GM23338 (cell line): Measurements from ENCODE around the gene BMX. TPM values are rescaled to one million over a fixed set of nuclear protein-coding genes. Genes with fewer than 3 reads are reported as not detected.

Experiments used
- ATAC-seq: fragments of 200-7000 bp; cut with Tn5 transposase; 3 replicates; pipeline ENCODE4 v1.9.1; 2020
- DNase-seq: peaks from one replicate; pipeline ENCODE4 v3.0.0-alpha.2; 2015; ENCODE audit warnings: low spot score
- H2AFZ ChIP-seq: fragments of 200-600 bp; sonication (generic); 2 replicates; pipeline ENCODE4 v1.8.0; 2016; ENCODE audit warnings: antibody characterized with exemption, mild to moderate bottlenecking, moderate library complexity
- H3F3A ChIP-seq: fragments of 200-600 bp; sonication (generic); replicated peaks from 2 replicates; pipeline ENCODE4 v1.8.0; 2017; ENCODE audit warnings: antibody characterized with exemption, mixed run types, low read depth
- H3K27ac ChIP-seq: fragments of 200-600 bp; sonication (generic); 2 replicates; pipeline ENCODE4 v1.6.1; 2016; ENCODE audit warnings: low read depth
- H3K27me3 ChIP-seq: fragments of 200-600 bp; sonication (generic); 2 replicates; pipeline ENCODE4 v1.8.0; 2016; ENCODE audit warnings: mild to moderate bottlenecking, mixed run types, moderate library complexity; ENCODE audit not compliant: insufficient read depth
- H3K36me3 ChIP-seq: fragments of 200-600 bp; sonication (generic); 2 replicates; pipeline ENCODE4 v1.8.0; 2016; ENCODE audit warnings: mild to moderate bottlenecking; ENCODE audit not compliant: insufficient read depth
- H3K4me1 ChIP-seq: fragments of 200-600 bp; sonication (generic); 2 replicates; pipeline ENCODE4 v1.8.0; 2016; ENCODE audit warnings: mild to moderate bottlenecking, moderate library complexity; ENCODE audit not compliant: insufficient read depth
- H3K4me2 ChIP-seq: fragments of 200-600 bp; sonication (generic); 2 replicates; pipeline ENCODE4 v1.7.1; 2017; ENCODE audit warnings: mixed run types
- H3K4me3 ChIP-seq: fragments of 200-600 bp; sonication (generic); 2 replicates; pipeline ENCODE4 v1.6.1; 2016; ENCODE audit warnings: mixed run types
- H3K79me2 ChIP-seq: fragments of 200-600 bp; sonication (generic); replicated peaks from 2 replicates; pipeline ENCODE4 v1.8.0; 2017; ENCODE audit warnings: mild to moderate bottlenecking; ENCODE audit not compliant: insufficient read depth
- H3K9me2 ChIP-seq: fragments of 200-600 bp; sonication (generic); 2 replicates; pipeline ENCODE4 v1.8.0; 2017; ENCODE audit not compliant: insufficient read depth
- H4K20me1 ChIP-seq: fragments of 200-600 bp; sonication (generic); replicated peaks from 2 replicates; pipeline ENCODE4 v1.8.0; 2017; ENCODE audit warnings: mild to moderate bottlenecking; ENCODE audit not compliant: insufficient read depth
- H3K27ac Mint-ChIP-seq: 2 replicates; pipeline ENCODE4 v1.8.0; 2020; ENCODE audit warnings: inconsistent platforms, mild to moderate bottlenecking, moderate library complexity, mixed read lengths
- H3K27me3 Mint-ChIP-seq: 3 replicates; pipeline ENCODE4 v1.8.0; 2022; ENCODE audit warnings: low read depth, mild to moderate bottlenecking, moderate library complexity, mixed read lengths, inconsistent platforms; ENCODE audit not compliant: insufficient read depth, poor library complexity
- H3K36me3 Mint-ChIP-seq: 3 replicates; pipeline ENCODE4 v1.8.0; 2021; ENCODE audit warnings: low read depth, mild to moderate bottlenecking, inconsistent platforms, moderate library complexity, mixed read lengths
- H3K4me1 Mint-ChIP-seq: 3 replicates; pipeline ENCODE4 v1.8.0; 2020; ENCODE audit warnings: mild to moderate bottlenecking, inconsistent platforms, mixed read lengths
- H3K4me3 Mint-ChIP-seq: 3 replicates; pipeline ENCODE4 v1.8.0; 2021; ENCODE audit warnings: moderate library complexity, mild to moderate bottlenecking, inconsistent platforms, mixed read lengths
- H3K9me3 Mint-ChIP-seq: 3 replicates; pipeline ENCODE4 v1.8.0; 2020; ENCODE audit warnings: moderate library complexity, mild to moderate bottlenecking, inconsistent platforms, mixed read lengths
- EZH2 ChIP-seq: fragments of 200-600 bp; sonication (generic); IDR thresholded peaks from one replicate; pipeline ENCODE4 v1.8.0; 2017; ENCODE audit warnings: antibody characterized with exemption, mild to moderate bottlenecking, low read depth; ENCODE audit not compliant: unreplicated experiment
- JUNB ChIP-seq: IDR thresholded peaks from one replicate; pipeline ENCODE4 v1.6.1; 2016; ENCODE audit warnings: antibody characterized with exemption; ENCODE audit not compliant: unreplicated experiment
- NANOG ChIP-seq: IDR thresholded peaks from 2 replicates; pipeline ENCODE4 v1.6.1; 2016; ENCODE audit warnings: antibody characterized with exemption, borderline replicate concordance
- POLR2AphosphoS5 ChIP-seq: IDR thresholded peaks from 2 replicates; pipeline ENCODE4 v1.6.1; 2016; ENCODE audit warnings: antibody characterized with exemption, low read depth
- STAT1 ChIP-seq: IDR thresholded peaks from one replicate; pipeline ENCODE4 v1.6.1; 2016; ENCODE audit warnings: antibody characterized with exemption; ENCODE audit not compliant: unreplicated experiment
- ZNF114 ChIP-seq: fragments of 250-450 bp; sonication (Bioruptor Pico); IDR thresholded peaks from 2 replicates; pipeline ENCODE4 v1.5.0; 2020; ENCODE audit warnings: mild to moderate bottlenecking, moderate library complexity
- ZNF331 ChIP-seq: fragments of 250-450 bp; sonication (Bioruptor Pico); IDR thresholded peaks from 2 replicates; pipeline ENCODE4 v1.5.0; 2020; ENCODE audit warnings: low read depth, mild to moderate bottlenecking, moderate library complexity
- polyA plus RNA-seq: library from polyadenylated mRNA; unstranded; fragments of >200 nt; fragmentation: Nextera tagmentation; extraction: Ambion mirVana; gene quantifications from 2 replicates; pipeline ENCODE4 v1.2.1, GENCODE V29; 2016
- total RNA-seq: library from RNA; depleted of rRNA; stranded (reverse); fragments of >200 nt; shearing (Covaris generic); gene quantifications from 2 replicates; pipeline ENCODE4 v1.2.3, GENCODE V29; 2014
- TF ChIP-seq, protein P1 (sequence below), 2 experiments: fragments of 200-600 bp in 1 of 2; sonication (generic) in 1 of 2; conservative IDR thresholded peaks; 2 replicates each; pipeline versions ENCODE4 v1.5.1 to v1.6.1; 2016 to 2017; ENCODE audit warnings: antibody characterized with exemption in 2 of 2, low read depth in 2 of 2, mild to moderate bottlenecking in 2 of 2, moderate library complexity in 1 of 2
- TF ChIP-seq, protein P2 (sequence below): IDR thresholded peaks from one replicate; pipeline ENCODE4 v1.6.1; 2018; ENCODE audit warnings: antibody characterized with exemption; ENCODE audit not compliant: unreplicated experiment
- TF ChIP-seq, protein P3 (sequence below): IDR thresholded peaks from 2 replicates; pipeline ENCODE4 v1.6.1; 2016; ENCODE audit warnings: antibody characterized with exemption

The BMX gene
- total and polyA plus RNA-seq, 2 experiments from 2014 or later: not detected

DNA sequence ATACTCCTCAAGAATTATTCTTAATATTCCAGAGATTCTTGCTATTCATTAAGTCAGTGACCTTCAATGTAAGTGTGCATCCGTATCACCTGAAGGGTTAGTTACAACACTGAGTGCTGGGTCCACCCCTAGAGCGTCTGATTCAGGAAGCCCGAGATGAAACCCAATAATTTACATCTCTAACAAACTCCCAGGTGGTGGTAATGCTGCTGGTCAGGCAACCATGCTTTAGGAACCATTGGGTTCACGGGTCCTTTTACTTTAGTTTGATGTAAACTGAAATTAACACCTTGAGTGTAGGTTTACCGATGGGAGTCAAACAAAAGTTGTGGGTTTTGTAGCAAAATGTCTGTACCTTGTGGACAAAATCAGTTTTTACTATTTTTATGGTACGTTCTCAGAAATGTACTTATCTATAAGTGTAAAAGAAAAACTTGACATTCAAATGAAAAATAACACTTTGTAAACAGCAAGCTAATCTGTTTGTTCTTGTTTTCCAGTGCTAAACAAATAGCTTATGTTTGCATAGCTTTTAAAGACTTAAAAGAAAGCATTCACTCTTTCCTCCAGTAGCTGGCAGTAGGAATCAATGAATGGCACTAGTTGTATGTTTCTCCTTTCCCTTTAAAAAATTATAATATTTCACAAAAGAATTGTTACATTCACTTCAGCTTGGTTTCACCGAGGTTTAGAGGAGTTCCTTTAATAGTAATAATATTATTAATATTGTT lies 67.4 kb downstream of the BMX start:
- Histone ChIP-seq H3K27ac (no peak overlapping the region), H3K4me2 (no peak overlapping the region), H3F3A (no peaks in the 10 kb centered on the region), H2AFZ (no peak overlapping the region), H3K9me2 (no peaks in the 10 kb centered on the region), H3K36me3 (no peaks in the 10 kb centered on the region), H3K4me1 (0 out of 2 replicates have a peak, but pooled peaks cover 3% of the 10 kb centered on the region), H3K27me3 (no peaks in the 10 kb centered on the region), H4K20me1 (no peaks in the 10 kb centered on the region), H3K79me2 (no peaks in the 10 kb centered on the region), H3K4me3 (no peak overlapping the region)
- Mint-ChIP-seq H3K27ac (no peak overlapping the region), H3K36me3 (no peaks in the 10 kb centered on the region), H3K27me3 (peaks cover 4% of the 10 kb centered on the region), H3K4me3 (no peak overlapping the region), H3K4me1 (peaks cover 32% of the 10 kb centered on the region), H3K9me3 (no peaks in the 10 kb centered on the region)
- ATAC-seq (peak; percentile 56), DNase-seq (peak; percentile 4)
- TF ChIP-seq EZH2: no peak
- TF ChIP-seq, protein P1, sequence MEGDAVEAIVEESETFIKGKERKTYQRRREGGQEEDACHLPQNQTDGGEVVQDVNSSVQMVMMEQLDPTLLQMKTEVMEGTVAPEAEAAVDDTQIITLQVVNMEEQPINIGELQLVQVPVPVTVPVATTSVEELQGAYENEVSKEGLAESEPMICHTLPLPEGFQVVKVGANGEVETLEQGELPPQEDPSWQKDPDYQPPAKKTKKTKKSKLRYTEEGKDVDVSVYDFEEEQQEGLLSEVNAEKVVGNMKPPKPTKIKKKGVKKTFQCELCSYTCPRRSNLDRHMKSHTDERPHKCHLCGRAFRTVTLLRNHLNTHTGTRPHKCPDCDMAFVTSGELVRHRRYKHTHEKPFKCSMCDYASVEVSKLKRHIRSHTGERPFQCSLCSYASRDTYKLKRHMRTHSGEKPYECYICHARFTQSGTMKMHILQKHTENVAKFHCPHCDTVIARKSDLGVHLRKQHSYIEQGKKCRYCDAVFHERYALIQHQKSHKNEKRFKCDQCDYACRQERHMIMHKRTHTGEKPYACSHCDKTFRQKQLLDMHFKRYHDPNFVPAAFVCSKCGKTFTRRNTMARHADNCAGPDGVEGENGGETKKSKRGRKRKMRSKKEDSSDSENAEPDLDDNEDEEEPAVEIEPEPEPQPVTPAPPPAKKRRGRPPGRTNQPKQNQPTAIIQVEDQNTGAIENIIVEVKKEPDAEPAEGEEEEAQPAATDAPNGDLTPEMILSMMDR (conservative IDR thresholded peaks at IDR 0.05; ENCODE audit: low read depth in 2 of 2): peak; percentile 35 to 43; a peak in 2 of 4 replicates

DNA sequence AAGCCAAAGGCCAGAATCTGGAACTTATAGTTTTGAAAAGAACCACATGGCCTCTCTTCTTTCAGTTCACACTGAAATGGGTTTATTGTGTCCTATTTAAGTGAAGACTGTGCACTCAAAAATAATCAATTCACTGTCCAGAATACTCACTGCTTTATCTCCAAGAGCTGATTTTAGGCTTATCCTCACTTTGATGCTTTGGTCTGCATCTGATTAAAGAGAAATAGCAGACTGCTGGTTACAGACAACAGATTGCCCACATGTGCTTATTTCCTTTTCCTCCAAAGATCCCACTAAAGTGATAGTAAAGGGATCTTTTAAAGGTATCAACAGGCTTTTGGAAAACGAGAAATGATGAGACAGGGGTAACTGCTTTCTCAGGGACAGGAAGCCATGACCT lies 69.5 kb downstream of the BMX start:
- no peaks in the 10 kb centered on the region for H3F3A ChIP-seq
- Mint-ChIP-seq H3K9me3 (no peaks in the 10 kb centered on the region), H3K4me1 (peaks cover 31% of the 10 kb centered on the region), H3K4me3 (no peak overlapping the region), H3K27me3 (peaks cover 4% of the 10 kb centered on the region), H3K36me3 (no peaks in the 10 kb centered on the region), H3K27ac (no peak overlapping the region; the same call in 1 of the 2 replicates)
- H4K20me1 ChIP-seq: no peaks in the 10 kb centered on the region
- no peak overlapping the region for H3K4me2 ChIP-seq
- no peak overlapping the region for H3K4me3 ChIP-seq
- H3K27ac ChIP-seq: no peak overlapping the region
- H2AFZ ChIP-seq: peak overlapping the region; percentile 33
- 0 out of 2 replicates have a peak, but pooled peaks cover 3% of the 10 kb centered on the region for H3K4me1 ChIP-seq
- H3K79me2 ChIP-seq: no peaks in the 10 kb centered on the region
- no peaks in the 10 kb centered on the region for H3K9me2 ChIP-seq
- H3K27me3 ChIP-seq: no peaks in the 10 kb centered on the region
- no peak for TF ChIP-seq STAT1
- TF ChIP-seq NANOG: no peak
- no peak for TF ChIP-seq EZH2
- TF ChIP-seq ZNF114: no peak
- TF ChIP-seq, protein P2, sequence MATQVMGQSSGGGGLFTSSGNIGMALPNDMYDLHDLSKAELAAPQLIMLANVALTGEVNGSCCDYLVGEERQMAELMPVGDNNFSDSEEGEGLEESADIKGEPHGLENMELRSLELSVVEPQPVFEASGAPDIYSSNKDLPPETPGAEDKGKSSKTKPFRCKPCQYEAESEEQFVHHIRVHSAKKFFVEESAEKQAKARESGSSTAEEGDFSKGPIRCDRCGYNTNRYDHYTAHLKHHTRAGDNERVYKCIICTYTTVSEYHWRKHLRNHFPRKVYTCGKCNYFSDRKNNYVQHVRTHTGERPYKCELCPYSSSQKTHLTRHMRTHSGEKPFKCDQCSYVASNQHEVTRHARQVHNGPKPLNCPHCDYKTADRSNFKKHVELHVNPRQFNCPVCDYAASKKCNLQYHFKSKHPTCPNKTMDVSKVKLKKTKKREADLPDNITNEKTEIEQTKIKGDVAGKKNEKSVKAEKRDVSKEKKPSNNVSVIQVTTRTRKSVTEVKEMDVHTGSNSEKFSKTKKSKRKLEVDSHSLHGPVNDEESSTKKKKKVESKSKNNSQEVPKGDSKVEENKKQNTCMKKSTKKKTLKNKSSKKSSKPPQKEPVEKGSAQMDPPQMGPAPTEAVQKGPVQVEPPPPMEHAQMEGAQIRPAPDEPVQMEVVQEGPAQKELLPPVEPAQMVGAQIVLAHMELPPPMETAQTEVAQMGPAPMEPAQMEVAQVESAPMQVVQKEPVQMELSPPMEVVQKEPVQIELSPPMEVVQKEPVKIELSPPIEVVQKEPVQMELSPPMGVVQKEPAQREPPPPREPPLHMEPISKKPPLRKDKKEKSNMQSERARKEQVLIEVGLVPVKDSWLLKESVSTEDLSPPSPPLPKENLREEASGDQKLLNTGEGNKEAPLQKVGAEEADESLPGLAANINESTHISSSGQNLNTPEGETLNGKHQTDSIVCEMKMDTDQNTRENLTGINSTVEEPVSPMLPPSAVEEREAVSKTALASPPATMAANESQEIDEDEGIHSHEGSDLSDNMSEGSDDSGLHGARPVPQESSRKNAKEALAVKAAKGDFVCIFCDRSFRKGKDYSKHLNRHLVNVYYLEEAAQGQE: no peak
- TF ChIP-seq POLR2AphosphoS5: no peak
- TF ChIP-seq, protein P3, sequence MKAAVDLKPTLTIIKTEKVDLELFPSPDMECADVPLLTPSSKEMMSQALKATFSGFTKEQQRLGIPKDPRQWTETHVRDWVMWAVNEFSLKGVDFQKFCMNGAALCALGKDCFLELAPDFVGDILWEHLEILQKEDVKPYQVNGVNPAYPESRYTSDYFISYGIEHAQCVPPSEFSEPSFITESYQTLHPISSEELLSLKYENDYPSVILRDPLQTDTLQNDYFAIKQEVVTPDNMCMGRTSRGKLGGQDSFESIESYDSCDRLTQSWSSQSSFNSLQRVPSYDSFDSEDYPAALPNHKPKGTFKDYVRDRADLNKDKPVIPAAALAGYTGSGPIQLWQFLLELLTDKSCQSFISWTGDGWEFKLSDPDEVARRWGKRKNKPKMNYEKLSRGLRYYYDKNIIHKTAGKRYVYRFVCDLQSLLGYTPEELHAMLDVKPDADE: no peak
- TF ChIP-seq ZNF331 (CRISPR knock-in tag): no peak
- no peak for TF ChIP-seq JUNB
- no peak for ATAC-seq
- no peak for DNase-seq
- H3K36me3 ChIP-seq: no peaks in the 10 kb centered on the region
